ENCODE data around the gene NSD2. TPM values are rescaled to one million over a fixed set of nuclear protein-coding genes. Genes with fewer than 3 reads are reported as not detected.

NSD2 gene
- total RNA-seq, 1 experiment from 2014 or later, result 128 TPM

DNA sequence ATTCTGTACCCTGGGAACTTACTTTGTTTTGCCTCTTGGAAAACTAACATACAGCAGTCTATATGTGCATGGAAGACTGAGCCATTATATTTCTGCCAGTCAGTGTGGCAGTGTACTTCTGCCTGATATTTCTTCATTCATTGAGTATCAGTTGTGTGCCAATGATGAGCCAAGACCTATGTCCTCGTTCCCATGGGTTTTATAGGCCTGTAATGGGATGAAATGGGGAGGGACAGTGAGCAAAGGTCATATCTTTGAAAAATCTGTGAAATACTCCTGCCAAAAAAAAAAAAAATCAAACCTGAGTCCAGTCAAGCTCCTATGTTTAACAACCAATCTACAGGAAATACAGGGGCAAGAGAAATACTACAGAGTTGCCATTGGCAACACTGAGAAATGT lies 9.1 kb downstream of the NSD2 start:
- ChIA-PET POLR2A (no interaction called here), CTCF (no interaction called here)
- no peaks in the 10 kb centered on the region for H3K36me3 Mint-ChIP-seq
- peaks cover 9% of the 10 kb centered on the region for H3K4me1 Mint-ChIP-seq
- peak overlapping the region; percentile 2; the same call in 1 of the 2 replicates for H3K27ac Mint-ChIP-seq
- H3K27me3 Mint-ChIP-seq (ENCODE audit: low read depth), result no peaks in the 10 kb centered on the region
- no peaks in the 10 kb centered on the region for H3K9me3 Mint-ChIP-seq
- no peak for DNase-seq (ENCODE audit: low spot score)
- ATAC-seq, result no peak
- no peak for TF ChIP-seq ZNF317 (CRISPR knock-in tag; IDR thresholded peaks at IDR 0.05; ENCODE audit: borderline replicate concordance, low read depth)
- no peak for TF ChIP-seq RELA (CRISPR knock-in tag; IDR thresholded peaks at IDR 0.05; ENCODE audit: borderline replicate concordance)
- TF ChIP-seq FOXK1 (CRISPR knock-in tag; IDR thresholded peaks at IDR 0.05), result no peak
- TF ChIP-seq, protein P1, sequence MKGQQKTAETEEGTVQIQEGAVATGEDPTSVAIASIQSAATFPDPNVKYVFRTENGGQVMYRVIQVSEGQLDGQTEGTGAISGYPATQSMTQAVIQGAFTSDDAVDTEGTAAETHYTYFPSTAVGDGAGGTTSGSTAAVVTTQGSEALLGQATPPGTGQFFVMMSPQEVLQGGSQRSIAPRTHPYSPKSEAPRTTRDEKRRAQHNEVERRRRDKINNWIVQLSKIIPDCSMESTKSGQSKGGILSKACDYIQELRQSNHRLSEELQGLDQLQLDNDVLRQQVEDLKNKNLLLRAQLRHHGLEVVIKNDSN (CRISPR knock-in tag; IDR thresholded peaks at IDR 0.05), result no peak
- TF ChIP-seq TEAD4 (CRISPR knock-in tag; IDR thresholded peaks at IDR 0.05), result no peak
- TF ChIP-seq PRRX2 (CRISPR knock-in tag; IDR thresholded peaks at IDR 0.05), result no peak
- no peak for TF ChIP-seq JAZF1 (CRISPR knock-in tag; IDR thresholded peaks at IDR 0.05)
- TF ChIP-seq, protein P2, sequence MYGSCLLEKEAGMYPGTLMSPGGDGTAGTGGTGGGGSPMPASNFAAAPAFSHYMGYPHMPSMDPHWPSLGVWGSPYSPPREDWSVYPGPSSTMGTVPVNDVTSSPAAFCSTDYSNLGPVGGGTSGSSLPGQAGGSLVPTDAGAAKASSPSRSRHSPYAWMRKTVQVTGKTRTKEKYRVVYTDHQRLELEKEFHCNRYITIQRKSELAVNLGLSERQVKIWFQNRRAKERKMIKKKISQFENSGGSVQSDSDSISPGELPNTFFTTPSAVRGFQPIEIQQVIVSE (CRISPR knock-in tag; IDR thresholded peaks at IDR 0.05; ENCODE audit: borderline replicate concordance), result no peak
- no peak for TF ChIP-seq ZNF121 (CRISPR knock-in tag; IDR thresholded peaks at IDR 0.05)
- no peak for TF ChIP-seq ELF4 (CRISPR knock-in tag; IDR thresholded peaks at IDR 0.05; ENCODE audit: low read depth)
- no peak for TF ChIP-seq ZNF219 (CRISPR knock-in tag; IDR thresholded peaks at IDR 0.05; ENCODE audit: borderline replicate concordance)
- TF ChIP-seq, protein P3, sequence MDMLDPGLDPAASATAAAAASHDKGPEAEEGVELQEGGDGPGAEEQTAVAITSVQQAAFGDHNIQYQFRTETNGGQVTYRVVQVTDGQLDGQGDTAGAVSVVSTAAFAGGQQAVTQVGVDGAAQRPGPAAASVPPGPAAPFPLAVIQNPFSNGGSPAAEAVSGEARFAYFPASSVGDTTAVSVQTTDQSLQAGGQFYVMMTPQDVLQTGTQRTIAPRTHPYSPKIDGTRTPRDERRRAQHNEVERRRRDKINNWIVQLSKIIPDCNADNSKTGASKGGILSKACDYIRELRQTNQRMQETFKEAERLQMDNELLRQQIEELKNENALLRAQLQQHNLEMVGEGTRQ (CRISPR knock-in tag; IDR thresholded peaks at IDR 0.05), result no peak
- TF ChIP-seq, protein P4, sequence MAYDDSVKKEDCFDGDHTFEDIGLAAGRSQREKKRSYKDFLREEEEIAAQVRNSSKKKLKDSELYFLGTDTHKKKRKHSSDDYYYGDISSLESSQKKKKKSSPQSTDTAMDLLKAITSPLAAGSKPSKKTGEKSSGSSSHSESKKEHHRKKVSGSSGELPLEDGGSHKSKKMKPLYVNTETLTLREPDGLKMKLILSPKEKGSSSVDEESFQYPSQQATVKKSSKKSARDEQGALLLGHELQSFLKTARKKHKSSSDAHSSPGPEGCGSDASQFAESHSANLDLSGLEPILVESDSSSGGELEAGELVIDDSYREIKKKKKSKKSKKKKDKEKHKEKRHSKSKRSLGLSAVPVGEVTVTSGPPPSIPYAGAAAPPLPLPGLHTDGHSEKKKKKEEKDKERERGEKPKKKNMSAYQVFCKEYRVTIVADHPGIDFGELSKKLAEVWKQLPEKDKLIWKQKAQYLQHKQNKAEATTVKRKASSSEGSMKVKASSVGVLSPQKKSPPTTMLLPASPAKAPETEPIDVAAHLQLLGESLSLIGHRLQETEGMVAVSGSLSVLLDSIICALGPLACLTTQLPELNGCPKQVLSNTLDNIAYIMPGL (CRISPR knock-in tag; IDR thresholded peaks at IDR 0.05), result no peak
- TF ChIP-seq GRHL2 (CRISPR knock-in tag; IDR thresholded peaks at IDR 0.05; ENCODE audit: insufficient replicate concordance, severe bottlenecking), result no peak
- no peak for TF ChIP-seq ZNF671 (CRISPR knock-in tag; IDR thresholded peaks at IDR 0.05)
- TF ChIP-seq ETV6 (CRISPR knock-in tag; IDR thresholded peaks at IDR 0.05), result no peak
- TF ChIP-seq MYBL2 (CRISPR knock-in tag; IDR thresholded peaks at IDR 0.05), result no peak
- H3K4me3 Mint-ChIP-seq, result no peak overlapping the region

DNA sequence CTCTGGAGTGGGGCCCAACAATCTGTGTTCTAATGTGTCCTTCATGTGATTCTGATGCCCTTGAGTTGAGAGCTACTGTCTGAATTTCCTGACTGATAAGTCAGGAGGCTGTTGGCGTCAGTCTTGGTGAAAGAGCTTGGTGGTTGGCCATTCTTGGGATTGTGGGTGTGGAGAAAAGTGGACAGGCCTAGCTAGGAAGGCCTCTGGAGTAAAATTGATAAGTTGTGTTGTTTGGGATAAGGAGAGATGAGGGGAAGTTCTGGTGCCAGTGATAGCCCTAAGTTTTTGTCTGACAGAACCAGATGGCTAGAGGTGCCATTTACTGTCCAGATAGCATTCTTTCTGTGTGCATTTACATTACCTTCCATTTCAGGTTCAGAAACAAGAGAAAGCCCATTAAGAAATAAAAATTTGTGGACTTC lies 11.7 kb downstream of the NSD2 start:
- TF ChIP-seq SP1 (CRISPR knock-in tag; conservative IDR thresholded peaks at IDR 0.05) (no peak), ZNF671 (CRISPR knock-in tag; IDR thresholded peaks at IDR 0.05) (no peak), MXD4 (CRISPR knock-in tag; IDR thresholded peaks at IDR 0.05; ENCODE audit: borderline replicate concordance) (no peak), CBFB (CRISPR knock-in tag; IDR thresholded peaks at IDR 0.05; ENCODE audit: low read depth) (no peak)
- ChIA-PET POLR2A (no interaction called here), CTCF (interaction anchor here (1.2 to 2.9 kb wide), 2 partner anchors 17 to 30 kb away, joined by 4 to 11 read pairs; no protein-coding TSS in a partner anchor)
- Mint-ChIP-seq H3K36me3 (no peaks in the 10 kb centered on the region), H3K4me1 (peaks cover 9% of the 10 kb centered on the region), H3K27ac (0 out of 2 replicates have a peak overlapping the region, but pooled peaks have one; percentile 1), H3K4me3 (no peak overlapping the region), H3K27me3 (ENCODE audit: low read depth) (no peaks in the 10 kb centered on the region), H3K9me3 (no peaks in the 10 kb centered on the region)
- ATAC-seq (no peak), DNase-seq (ENCODE audit: low spot score) (no peak)

DNA sequence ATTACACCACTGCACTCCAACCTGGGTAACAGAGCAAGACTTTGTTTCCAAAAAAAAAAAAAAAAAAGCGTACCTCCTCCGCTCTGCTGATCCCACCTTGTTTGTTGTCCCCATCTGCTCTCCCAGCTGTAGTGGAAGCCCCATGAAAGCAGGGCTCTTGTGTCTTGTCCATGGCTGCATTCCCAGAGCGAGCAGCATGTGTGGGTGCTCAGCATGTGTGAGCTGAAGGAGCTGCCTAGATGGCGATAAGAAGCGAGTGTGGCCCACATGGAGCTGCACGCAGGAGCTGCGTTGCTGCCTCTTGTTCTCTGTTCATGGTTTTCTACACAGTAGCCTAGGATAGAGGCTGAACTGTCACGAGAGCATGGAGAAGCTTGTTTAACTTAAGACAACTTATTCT lies 12.4 kb downstream of the NSD2 start:
- Mint-ChIP-seq H3K9me3 (no peaks in the 10 kb centered on the region), H3K4me3 (no peak overlapping the region), H3K36me3 (no peaks in the 10 kb centered on the region), H3K27ac (peak overlapping the region; percentile 66), H3K27me3 (ENCODE audit: low read depth) (no peaks in the 10 kb centered on the region), H3K4me1 (peaks cover 9% of the 10 kb centered on the region)
- CTCF ChIA-PET, result interaction anchor here (1.2 to 2.9 kb wide), 3 partner anchors 16 to 29 kb away, joined by 4 to 11 read pairs (median 8); no protein-coding TSS in a partner anchor
- POLR2A ChIA-PET, result no interaction called here
- ATAC-seq, result no peak
- DNase-seq (ENCODE audit: low spot score), result no peak
- TF ChIP-seq MYBL2 (CRISPR knock-in tag; IDR thresholded peaks at IDR 0.05), result no peak
- TF ChIP-seq ETV6 (CRISPR knock-in tag; IDR thresholded peaks at IDR 0.05), result no peak
- no peak for TF ChIP-seq GRHL2 (CRISPR knock-in tag; IDR thresholded peaks at IDR 0.05; ENCODE audit: insufficient replicate concordance, severe bottlenecking)
- TF ChIP-seq, protein P5, sequence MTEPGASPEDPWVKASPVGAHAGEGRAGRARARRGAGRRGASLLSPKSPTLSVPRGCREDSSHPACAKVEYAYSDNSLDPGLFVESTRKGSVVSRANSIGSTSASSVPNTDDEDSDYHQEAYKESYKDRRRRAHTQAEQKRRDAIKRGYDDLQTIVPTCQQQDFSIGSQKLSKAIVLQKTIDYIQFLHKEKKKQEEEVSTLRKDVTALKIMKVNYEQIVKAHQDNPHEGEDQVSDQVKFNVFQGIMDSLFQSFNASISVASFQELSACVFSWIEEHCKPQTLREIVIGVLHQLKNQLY (CRISPR knock-in tag; IDR thresholded peaks at IDR 0.05), result no peak
- TF ChIP-seq, protein P6, sequence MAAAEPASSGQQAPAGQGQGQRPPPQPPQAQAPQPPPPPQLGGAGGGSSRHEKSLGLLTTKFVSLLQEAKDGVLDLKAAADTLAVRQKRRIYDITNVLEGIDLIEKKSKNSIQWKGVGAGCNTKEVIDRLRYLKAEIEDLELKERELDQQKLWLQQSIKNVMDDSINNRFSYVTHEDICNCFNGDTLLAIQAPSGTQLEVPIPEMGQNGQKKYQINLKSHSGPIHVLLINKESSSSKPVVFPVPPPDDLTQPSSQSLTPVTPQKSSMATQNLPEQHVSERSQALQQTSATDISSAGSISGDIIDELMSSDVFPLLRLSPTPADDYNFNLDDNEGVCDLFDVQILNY (CRISPR knock-in tag; IDR thresholded peaks at IDR 0.05), result no peak
- no peak for TF ChIP-seq ZNF232 (CRISPR knock-in tag; IDR thresholded peaks at IDR 0.05)
- TF ChIP-seq, protein P7, sequence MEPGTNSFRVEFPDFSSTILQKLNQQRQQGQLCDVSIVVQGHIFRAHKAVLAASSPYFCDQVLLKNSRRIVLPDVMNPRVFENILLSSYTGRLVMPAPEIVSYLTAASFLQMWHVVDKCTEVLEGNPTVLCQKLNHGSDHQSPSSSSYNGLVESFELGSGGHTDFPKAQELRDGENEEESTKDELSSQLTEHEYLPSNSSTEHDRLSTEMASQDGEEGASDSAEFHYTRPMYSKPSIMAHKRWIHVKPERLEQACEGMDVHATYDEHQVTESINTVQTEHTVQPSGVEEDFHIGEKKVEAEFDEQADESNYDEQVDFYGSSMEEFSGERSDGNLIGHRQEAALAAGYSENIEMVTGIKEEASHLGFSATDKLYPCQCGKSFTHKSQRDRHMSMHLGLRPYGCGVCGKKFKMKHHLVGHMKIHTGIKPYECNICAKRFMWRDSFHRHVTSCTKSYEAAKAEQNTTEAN (CRISPR knock-in tag; IDR thresholded peaks at IDR 0.05), result no peak
- no peak for TF ChIP-seq ZNF416 (CRISPR knock-in tag; IDR thresholded peaks at IDR 0.05)
- TF ChIP-seq SOX15 (CRISPR knock-in tag; IDR thresholded peaks at IDR 0.05), result no peak
- no peak for TF ChIP-seq ATF1 (CRISPR knock-in tag; IDR thresholded peaks at IDR 0.05)

Data from WTC11 (cell line).